ENCODE data around the gene CDKN3.

DNA sequence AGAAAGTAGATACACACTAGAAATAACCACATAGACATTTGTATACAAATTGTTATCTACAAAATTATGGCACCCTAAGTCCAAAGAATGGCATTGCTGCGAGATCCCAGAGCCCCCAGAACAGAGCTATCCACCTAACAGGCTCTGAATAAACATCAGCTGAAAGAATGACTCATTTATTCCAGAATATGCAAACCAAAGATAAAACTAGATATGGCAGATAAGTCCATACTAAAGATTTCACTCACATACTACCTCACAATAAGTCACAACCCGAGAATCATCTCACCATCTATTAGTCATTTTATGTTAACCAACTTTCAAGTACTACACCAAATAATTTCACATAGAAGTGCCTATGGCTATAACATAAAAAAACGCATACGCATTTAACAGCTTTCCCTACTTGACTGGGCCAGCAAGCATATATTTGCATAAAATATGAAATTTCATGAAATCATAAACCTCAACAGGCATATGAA, 38.7 kb downstream of the CDKN3 start:
- TF ChIP-seq, protein P1, sequence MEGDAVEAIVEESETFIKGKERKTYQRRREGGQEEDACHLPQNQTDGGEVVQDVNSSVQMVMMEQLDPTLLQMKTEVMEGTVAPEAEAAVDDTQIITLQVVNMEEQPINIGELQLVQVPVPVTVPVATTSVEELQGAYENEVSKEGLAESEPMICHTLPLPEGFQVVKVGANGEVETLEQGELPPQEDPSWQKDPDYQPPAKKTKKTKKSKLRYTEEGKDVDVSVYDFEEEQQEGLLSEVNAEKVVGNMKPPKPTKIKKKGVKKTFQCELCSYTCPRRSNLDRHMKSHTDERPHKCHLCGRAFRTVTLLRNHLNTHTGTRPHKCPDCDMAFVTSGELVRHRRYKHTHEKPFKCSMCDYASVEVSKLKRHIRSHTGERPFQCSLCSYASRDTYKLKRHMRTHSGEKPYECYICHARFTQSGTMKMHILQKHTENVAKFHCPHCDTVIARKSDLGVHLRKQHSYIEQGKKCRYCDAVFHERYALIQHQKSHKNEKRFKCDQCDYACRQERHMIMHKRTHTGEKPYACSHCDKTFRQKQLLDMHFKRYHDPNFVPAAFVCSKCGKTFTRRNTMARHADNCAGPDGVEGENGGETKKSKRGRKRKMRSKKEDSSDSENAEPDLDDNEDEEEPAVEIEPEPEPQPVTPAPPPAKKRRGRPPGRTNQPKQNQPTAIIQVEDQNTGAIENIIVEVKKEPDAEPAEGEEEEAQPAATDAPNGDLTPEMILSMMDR (IDR thresholded peaks at IDR 0.05) = no peak
- TF ChIP-seq POLR2A (IDR thresholded peaks at IDR 0.05) = no peak
